ENCODE results near the gene MAG. TPM values are rescaled to one million over a fixed set of nuclear protein-coding genes. Genes with fewer than 3 reads are reported as not detected.
A peak's percentile ranks its signal among the peaks of the same experiment; 100 is the strongest.

MAG gene
- total and polyA plus RNA-seq, 10 of the 15 experiments (the other 5 are each of a cell fraction or from before 2014, with no cell fraction given), result 0.03 to 0.82 (median 0.17) TPM; not detected in 2

DNA sequence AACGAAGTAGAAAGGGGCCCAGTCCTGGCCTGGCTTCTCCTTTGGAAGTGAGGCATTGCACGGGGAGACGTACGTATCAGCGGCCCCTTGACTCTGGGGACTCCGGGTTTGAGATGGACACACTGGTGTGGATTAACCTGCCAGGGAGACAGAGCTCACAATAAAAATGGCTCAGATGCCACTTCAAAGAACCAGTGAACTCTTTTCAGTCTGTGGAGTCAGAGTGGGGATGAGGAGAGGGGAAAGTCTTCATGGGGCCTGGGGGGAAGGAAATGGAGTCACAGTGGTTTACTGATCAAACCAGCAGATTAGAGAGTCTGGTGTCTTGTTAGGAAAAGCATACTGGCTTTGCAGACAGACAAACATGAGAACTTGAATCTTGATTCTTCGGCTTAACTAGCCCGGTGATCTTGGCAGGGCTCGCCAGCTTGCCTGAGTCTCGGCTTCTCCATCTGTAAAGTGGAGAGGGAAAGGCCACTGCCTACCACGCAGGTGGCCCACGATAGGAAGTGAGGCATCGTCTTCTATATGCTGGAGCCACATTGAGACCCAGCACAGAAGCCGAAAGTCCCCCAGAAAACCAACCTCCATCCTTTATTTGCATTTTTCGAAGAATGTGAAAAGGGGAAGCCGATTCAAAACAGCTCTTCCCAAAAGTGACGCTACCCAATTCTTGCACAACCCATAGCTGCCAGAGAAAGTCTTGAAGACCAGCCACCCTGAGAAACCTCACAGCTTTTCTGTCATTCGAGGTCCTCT is 55.4 kb downstream of the MAG start, which contains the start of gene FFAR1 (continued):
- TF ChIP-seq, protein P1, sequence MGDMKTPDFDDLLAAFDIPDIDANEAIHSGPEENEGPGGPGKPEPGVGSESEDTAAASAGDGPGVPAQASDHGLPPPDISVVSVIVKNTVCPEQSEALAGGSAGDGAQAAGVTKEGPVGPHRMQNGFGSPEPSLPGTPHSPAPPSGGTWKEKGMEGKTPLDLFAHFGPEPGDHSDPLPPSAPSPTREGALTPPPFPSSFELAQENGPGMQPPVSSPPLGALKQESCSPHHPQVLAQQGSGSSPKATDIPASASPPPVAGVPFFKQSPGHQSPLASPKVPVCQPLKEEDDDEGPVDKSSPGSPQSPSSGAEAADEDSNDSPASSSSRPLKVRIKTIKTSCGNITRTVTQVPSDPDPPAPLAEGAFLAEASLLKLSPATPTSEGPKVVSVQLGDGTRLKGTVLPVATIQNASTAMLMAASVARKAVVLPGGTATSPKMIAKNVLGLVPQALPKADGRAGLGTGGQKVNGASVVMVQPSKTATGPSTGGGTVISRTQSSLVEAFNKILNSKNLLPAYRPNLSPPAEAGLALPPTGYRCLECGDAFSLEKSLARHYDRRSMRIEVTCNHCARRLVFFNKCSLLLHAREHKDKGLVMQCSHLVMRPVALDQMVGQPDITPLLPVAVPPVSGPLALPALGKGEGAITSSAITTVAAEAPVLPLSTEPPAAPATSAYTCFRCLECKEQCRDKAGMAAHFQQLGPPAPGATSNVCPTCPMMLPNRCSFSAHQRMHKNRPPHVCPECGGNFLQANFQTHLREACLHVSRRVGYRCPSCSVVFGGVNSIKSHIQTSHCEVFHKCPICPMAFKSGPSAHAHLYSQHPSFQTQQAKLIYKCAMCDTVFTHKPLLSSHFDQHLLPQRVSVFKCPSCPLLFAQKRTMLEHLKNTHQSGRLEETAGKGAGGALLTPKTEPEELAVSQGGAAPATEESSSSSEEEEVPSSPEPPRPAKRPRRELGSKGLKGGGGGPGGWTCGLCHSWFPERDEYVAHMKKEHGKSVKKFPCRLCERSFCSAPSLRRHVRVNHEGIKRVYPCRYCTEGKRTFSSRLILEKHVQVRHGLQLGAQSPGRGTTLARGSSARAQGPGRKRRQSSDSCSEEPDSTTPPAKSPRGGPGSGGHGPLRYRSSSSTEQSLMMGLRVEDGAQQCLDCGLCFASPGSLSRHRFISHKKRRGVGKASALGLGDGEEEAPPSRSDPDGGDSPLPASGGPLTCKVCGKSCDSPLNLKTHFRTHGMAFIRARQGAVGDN (IDR thresholded peaks at IDR 0.05), result peak; percentile 98
- TF ChIP-seq, protein P2, sequence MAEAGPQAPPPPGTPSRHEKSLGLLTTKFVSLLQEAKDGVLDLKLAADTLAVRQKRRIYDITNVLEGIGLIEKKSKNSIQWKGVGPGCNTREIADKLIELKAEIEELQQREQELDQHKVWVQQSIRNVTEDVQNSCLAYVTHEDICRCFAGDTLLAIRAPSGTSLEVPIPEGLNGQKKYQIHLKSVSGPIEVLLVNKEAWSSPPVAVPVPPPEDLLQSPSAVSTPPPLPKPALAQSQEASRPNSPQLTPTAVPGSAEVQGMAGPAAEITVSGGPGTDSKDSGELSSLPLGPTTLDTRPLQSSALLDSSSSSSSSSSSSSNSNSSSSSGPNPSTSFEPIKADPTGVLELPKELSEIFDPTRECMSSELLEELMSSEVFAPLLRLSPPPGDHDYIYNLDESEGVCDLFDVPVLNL (IDR thresholded peaks at IDR 0.05; ENCODE audit: low read depth, low read length), result no peak
- TF ChIP-seq CHD4 (IDR thresholded peaks at IDR 0.05), result no peak
- no peak for TF ChIP-seq SIX5 (IDR thresholded peaks at IDR 0.05; ENCODE audit: low read depth, low read length, severe bottlenecking)
- TF ChIP-seq KLF5 (IDR thresholded peaks at IDR 0.05; ENCODE audit: partially characterized antibody), result no peak
- TF ChIP-seq, protein P3, sequence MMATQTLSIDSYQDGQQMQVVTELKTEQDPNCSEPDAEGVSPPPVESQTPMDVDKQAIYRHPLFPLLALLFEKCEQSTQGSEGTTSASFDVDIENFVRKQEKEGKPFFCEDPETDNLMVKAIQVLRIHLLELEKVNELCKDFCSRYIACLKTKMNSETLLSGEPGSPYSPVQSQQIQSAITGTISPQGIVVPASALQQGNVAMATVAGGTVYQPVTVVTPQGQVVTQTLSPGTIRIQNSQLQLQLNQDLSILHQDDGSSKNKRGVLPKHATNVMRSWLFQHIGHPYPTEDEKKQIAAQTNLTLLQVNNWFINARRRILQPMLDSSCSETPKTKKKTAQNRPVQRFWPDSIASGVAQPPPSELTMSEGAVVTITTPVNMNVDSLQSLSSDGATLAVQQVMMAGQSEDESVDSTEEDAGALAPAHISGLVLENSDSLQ (IDR thresholded peaks at IDR 0.05), result 0 out of 2 replicates have a peak, but pooled peaks have one; percentile 18
- TF ChIP-seq FOXK2 (IDR thresholded peaks at IDR 0.05), result no peak
- TF ChIP-seq SPI1 (IDR thresholded peaks at IDR 0.05; ENCODE audit: borderline replicate concordance, insufficient read depth, low read depth, low read length), result peak; percentile 91
- TF ChIP-seq ZZZ3 (IDR thresholded peaks at IDR 0.05; ENCODE audit: control insufficient read depth, insufficient read length, low read depth), result no peak
- 0 out of 2 replicates have a peak, but pooled peaks have one; percentile 12 for TF ChIP-seq GABPA (IDR thresholded peaks at IDR 0.05; ENCODE audit: low read depth)
- TF ChIP-seq PAX8 (IDR thresholded peaks at IDR 0.05), result no peak
- no peak for TF ChIP-seq KAT2A (conservative IDR thresholded peaks at IDR 0.05; ENCODE audit: control insufficient read depth, low read depth, low read length)
- peak; percentile 37; the same call in 1 of the 2 replicates for TF ChIP-seq SMAD5 (IDR thresholded peaks at IDR 0.05; ENCODE audit: low read depth)
- TF ChIP-seq, protein P4, sequence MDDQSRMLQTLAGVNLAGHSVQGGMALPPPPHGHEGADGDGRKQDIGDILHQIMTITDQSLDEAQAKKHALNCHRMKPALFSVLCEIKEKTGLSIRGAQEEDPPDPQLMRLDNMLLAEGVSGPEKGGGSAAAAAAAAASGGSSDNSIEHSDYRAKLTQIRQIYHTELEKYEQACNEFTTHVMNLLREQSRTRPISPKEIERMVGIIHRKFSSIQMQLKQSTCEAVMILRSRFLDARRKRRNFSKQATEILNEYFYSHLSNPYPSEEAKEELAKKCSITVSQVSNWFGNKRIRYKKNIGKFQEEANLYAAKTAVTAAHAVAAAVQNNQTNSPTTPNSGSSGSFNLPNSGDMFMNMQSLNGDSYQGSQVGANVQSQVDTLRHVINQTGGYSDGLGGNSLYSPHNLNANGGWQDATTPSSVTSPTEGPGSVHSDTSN (IDR thresholded peaks at IDR 0.05; ENCODE audit: insufficient replicate concordance, low read depth, low read length), result no peak
- TF ChIP-seq BMI1 (IDR thresholded peaks at IDR 0.05; ENCODE audit: borderline replicate concordance), result 0 out of 2 replicates have a peak, but pooled peaks have one; percentile 6
- TF ChIP-seq POLR2AphosphoS2 (IDR thresholded peaks at IDR 0.05; ENCODE audit: low read depth, low read length), result no peak
- TF ChIP-seq, protein P5, sequence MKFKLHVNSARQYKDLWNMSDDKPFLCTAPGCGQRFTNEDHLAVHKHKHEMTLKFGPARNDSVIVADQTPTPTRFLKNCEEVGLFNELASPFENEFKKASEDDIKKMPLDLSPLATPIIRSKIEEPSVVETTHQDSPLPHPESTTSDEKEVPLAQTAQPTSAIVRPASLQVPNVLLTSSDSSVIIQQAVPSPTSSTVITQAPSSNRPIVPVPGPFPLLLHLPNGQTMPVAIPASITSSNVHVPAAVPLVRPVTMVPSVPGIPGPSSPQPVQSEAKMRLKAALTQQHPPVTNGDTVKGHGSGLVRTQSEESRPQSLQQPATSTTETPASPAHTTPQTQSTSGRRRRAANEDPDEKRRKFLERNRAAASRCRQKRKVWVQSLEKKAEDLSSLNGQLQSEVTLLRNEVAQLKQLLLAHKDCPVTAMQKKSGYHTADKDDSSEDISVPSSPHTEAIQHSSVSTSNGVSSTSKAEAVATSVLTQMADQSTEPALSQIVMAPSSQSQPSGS (IDR thresholded peaks at IDR 0.05; ENCODE audit: low read length), result peak; percentile 71; the same call in 1 of the 2 replicates
- TF ChIP-seq POLR2A (IDR thresholded peaks at IDR 0.05; ENCODE audit: low read depth, low read length), result peak; percentile 72
- no peak for TF ChIP-seq ESRRA (IDR thresholded peaks at IDR 0.05; ENCODE audit: low read length)
- TF ChIP-seq STAT3 (IDR thresholded peaks at IDR 0.05; ENCODE audit: low read depth, low read length), result peak; percentile 92
- peak; percentile 82 for TF ChIP-seq ATF7 (IDR thresholded peaks at IDR 0.05; ENCODE audit: low read depth)

Measured in GM12878 (cell line).